Urinary bladder (tissue), 4 donors: ENCODE results near the gene PHAX. TPM values are rescaled to one million over a fixed set of nuclear protein-coding genes. Genes with fewer than 3 reads are reported as not detected.
"Not testable (repeated sequence)": the region's sequence is repeated elsewhere in the genome, so short reads cannot be mapped to it uniquely, and the experiment has no call there.

Experiments used
- DNase-seq: peaks from one replicate; pipeline ENCODE4 v3.0.0-alpha.2; 2015; ENCODE audit errors: extremely low spot score
- H3K27ac ChIP-seq: one replicate; pipeline ENCODE4 v1.5.1; 2013; ENCODE audit warnings: low read depth, mild to moderate bottlenecking, moderate library complexity
- H3K36me3 ChIP-seq: one replicate; pipeline ENCODE4 v1.6.1; 2013; ENCODE audit warnings: mild to moderate bottlenecking, moderate library complexity; ENCODE audit not compliant: insufficient read depth
- H3K4me1 ChIP-seq: one replicate; pipeline ENCODE4 v1.6.1; 2013; ENCODE audit warnings: mild to moderate bottlenecking, moderate library complexity; ENCODE audit not compliant: insufficient read depth
- H3K4me3 ChIP-seq: one replicate; pipeline ENCODE4 v1.5.1; 2013; ENCODE audit warnings: low read depth, low read length
- WGBS: extraction: QIAGEN DNeasy Blood & Tissue Kit; methylation state at CpG from one replicate; pipeline ENCODE4 v1.1.7; 2013; 5-methylcytosine and 5-hydroxymethylcytosine counted together
- polyA plus RNA-seq: library from polyadenylated mRNA; stranded (reverse); fragments of 200-250 nt; gene quantifications from one replicate; pipeline ENCODE4 v1.2.3, GENCODE V29; 2013
- total RNA-seq: library from RNA; depleted of rRNA; stranded (reverse); fragments of >200 nt; gene quantifications from one replicate; pipeline ENCODE4 v1.2.3, GENCODE V29; 2014
- donor health status: healthy with polysubstance abuse.
- donor health status: healthy.

PHAX gene
- total and polyA plus RNA-seq, 2 donors, result 27.6 to 47.1 TPM

GRCh38 chr5:126589536-126590297 lies 11.0 kb upstream of the PHAX start:
- no peak overlapping the region for H3K27ac ChIP-seq
- DNase-seq, result no peak
- H3K4me3 ChIP-seq, result no peak overlapping the region
- peaks cover 2% of the 10 kb centered on the region for H3K4me1 ChIP-seq
- H3K36me3 ChIP-seq, result peaks cover 5% of the 10 kb centered on the region
- 98% methylated on average over 28 of the region's 28 CpGs for WGBS

GRCh38 chr5:126591549-126591948 lies 9.2 kb upstream of the PHAX start:
- WGBS, result 94% methylated on average over 1 of the region's 1 CpG
- DNase-seq, result no peak
- Histone ChIP-seq H3K4me1 (peaks cover 2% of the 10 kb centered on the region), H3K4me3 (no peak overlapping the region), H3K27ac (no peak overlapping the region), H3K36me3 (peaks cover 5% of the 10 kb centered on the region)

GRCh38 chr5:126594748-126595485 lies 5.8 kb upstream of the PHAX start, which contains the start of gene ALDH7A1:
TSS of gene ALDH7A1 (minus strand) at chr5:126595219. CDS start at chr5:126595198, 21 bp downstream.
- Histone ChIP-seq H3K4me1 (peaks cover 2% of the 10 kb centered on the region), H3K36me3 (no peaks in the 10 kb centered on the region), H3K4me3 (peak within 1 kb of the TSS; percentile 66), H3K27ac (peak within 1 kb of the TSS; percentile 81)
- peak; percentile 89 for DNase-seq
- under 1% methylated on average over 44 of the region's 44 CpGs for WGBS

- DNase-seq, result no peak
- H3K4me1 ChIP-seq, result peaks cover 4% of the 10 kb centered on the region
- H3K36me3 ChIP-seq, result no peaks in the 10 kb centered on the region
- H3K27ac ChIP-seq, result no peak overlapping the region
- WGBS, result 60% methylated on average over 22 of the region's 22 CpGs
- H3K4me3 ChIP-seq, result peak overlapping the region; percentile 66
Observed at GRCh38 chr5:126595486-126596083, 5.2 kb upstream of the PHAX start.

GRCh38 chr5:126597156-126597555 lies 3.6 kb upstream of the PHAX start:
- Histone ChIP-seq H3K36me3 (no peaks in the 10 kb centered on the region), H3K4me1 (peaks cover 6% of the 10 kb centered on the region), H3K4me3 (no peak overlapping the region), H3K27ac (no peak overlapping the region)
- no peak for DNase-seq
- WGBS, result 83% methylated on average over 4 of the region's 4 CpGs

GRCh38 chr5:126599499-126599898 lies 1.2 kb upstream of the PHAX start:
- no peaks in the 10 kb centered on the region for H3K36me3 ChIP-seq
- peaks cover 4% of the 10 kb centered on the region for H3K4me1 ChIP-seq
- DNase-seq, result no peak
- H3K27ac ChIP-seq, result peak overlapping the region; percentile 16
- H3K4me3 ChIP-seq, result no peak overlapping the region
- WGBS, result 93% methylated on average over 7 of the region's 7 CpGs

GRCh38 chr5:126599971-126600630 lies 646 bp upstream of the PHAX start:
- H3K27ac ChIP-seq, result peak overlapping the region; percentile 33
- DNase-seq, H3K4me1 ChIP-seq, H3K4me3 ChIP-seq, H3K36me3 ChIP-seq: not testable (repeated sequence)
- WGBS, result 57% methylated on average over 15 of the region's 15 CpGs

- H3K4me1 ChIP-seq, result peaks cover 4% of the 10 kb centered on the region
Observed at GRCh38 chr5:126603402-126603991, 2.8 kb downstream of the PHAX start.

GRCh38 chr5:126605525-126605924 lies 4.8 kb downstream of the PHAX start:
- H3K36me3 ChIP-seq, result peaks cover 2% of the 10 kb centered on the region
- no peak for DNase-seq
- H3K4me1 ChIP-seq, result peaks cover 2% of the 10 kb centered on the region
- no peak overlapping the region for H3K27ac ChIP-seq
- H3K4me3 ChIP-seq, result no peak overlapping the region
- 85% methylated on average over 5 of the region's 5 CpGs for WGBS

More at GRCh38 chr5:126603402-126603991, 2.8 kb downstream of the PHAX start:
- H3K27ac ChIP-seq, result no peak overlapping the region
- no peak overlapping the region for H3K4me3 ChIP-seq
- WGBS, result 70% methylated on average over 6 of the region's 6 CpGs
- no peak for DNase-seq
- H3K36me3 ChIP-seq, result no peaks in the 10 kb centered on the region

- Histone ChIP-seq H3K36me3 (peaks cover 9% of the 10 kb centered on the region), H3K4me1 (no peaks in the 10 kb centered on the region), H3K4me3 (no peak overlapping the region), H3K27ac (no peak overlapping the region)
- WGBS, result 87% methylated on average over 2 of the region's 2 CpGs
- DNase-seq, result no peak
Observed at GRCh38 chr5:126610160-126610559, 9.4 kb downstream of the PHAX start.

GRCh38 chr5:126610616-126611015 lies 9.9 kb downstream of the PHAX start:
- H3K27ac ChIP-seq, result no peak overlapping the region
- peaks cover 9% of the 10 kb centered on the region for H3K36me3 ChIP-seq
- no peak overlapping the region for H3K4me3 ChIP-seq
- H3K4me1 ChIP-seq, result no peaks in the 10 kb centered on the region
- 98% methylated on average over 6 of the region's 6 CpGs for WGBS
- no peak for DNase-seq

- H3K27ac ChIP-seq, result no peak overlapping the region
- no peak for DNase-seq
- H3K4me3 ChIP-seq, result no peak overlapping the region
- peaks cover 8% of the 10 kb centered on the region for H3K36me3 ChIP-seq
- 87% methylated on average over 7 of the region's 7 CpGs for WGBS
- H3K4me1 ChIP-seq, result no peaks in the 10 kb centered on the region
Observed at GRCh38 chr5:126613941-126614592, 13.3 kb downstream of the PHAX start.

- no peak for DNase-seq
- Histone ChIP-seq H3K4me1 (no peaks in the 10 kb centered on the region), H3K4me3 (no peak overlapping the region), H3K36me3 (peaks cover 6% of the 10 kb centered on the region), H3K27ac (no peak overlapping the region)
- 87% methylated on average over 4 of the region's 4 CpGs for WGBS
Observed at GRCh38 chr5:126615286-126615685, 14.5 kb downstream of the PHAX start.
